Measurements from ENCODE around the gene IL21R.

DNA sequence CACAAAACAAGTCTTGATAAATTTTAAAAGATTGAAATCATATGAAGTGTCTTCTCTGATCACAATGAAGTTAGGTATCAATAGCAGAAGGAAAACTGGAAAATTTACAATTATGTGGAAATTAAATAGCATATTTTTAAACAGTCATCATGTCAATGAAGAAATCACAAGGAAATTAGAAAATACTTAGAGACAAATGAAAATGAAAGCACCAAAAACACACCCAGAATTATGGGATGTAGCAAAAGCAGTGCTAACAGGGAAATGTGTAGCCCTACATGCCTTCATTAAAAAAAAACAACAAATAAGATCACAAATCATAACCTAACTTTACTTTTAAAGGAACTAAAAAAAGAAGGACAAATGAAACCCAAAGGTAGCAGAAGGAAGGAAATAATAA, 7.5 kb upstream of the IL21R start:
- TF ChIP-seq, protein P1, sequence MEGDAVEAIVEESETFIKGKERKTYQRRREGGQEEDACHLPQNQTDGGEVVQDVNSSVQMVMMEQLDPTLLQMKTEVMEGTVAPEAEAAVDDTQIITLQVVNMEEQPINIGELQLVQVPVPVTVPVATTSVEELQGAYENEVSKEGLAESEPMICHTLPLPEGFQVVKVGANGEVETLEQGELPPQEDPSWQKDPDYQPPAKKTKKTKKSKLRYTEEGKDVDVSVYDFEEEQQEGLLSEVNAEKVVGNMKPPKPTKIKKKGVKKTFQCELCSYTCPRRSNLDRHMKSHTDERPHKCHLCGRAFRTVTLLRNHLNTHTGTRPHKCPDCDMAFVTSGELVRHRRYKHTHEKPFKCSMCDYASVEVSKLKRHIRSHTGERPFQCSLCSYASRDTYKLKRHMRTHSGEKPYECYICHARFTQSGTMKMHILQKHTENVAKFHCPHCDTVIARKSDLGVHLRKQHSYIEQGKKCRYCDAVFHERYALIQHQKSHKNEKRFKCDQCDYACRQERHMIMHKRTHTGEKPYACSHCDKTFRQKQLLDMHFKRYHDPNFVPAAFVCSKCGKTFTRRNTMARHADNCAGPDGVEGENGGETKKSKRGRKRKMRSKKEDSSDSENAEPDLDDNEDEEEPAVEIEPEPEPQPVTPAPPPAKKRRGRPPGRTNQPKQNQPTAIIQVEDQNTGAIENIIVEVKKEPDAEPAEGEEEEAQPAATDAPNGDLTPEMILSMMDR (IDR thresholded peaks at IDR 0.05) = no peak
- TF ChIP-seq EZH2 (IDR thresholded peaks at IDR 0.05; ENCODE audit: borderline replicate concordance, insufficient read depth, low read depth, low read length, poor library complexity, severe bottlenecking) = no peak
